GM21737 (cell line): ENCODE results near the gene DNAJA4.
A peak's percentile ranks its signal among the peaks of the same experiment; 100 is the strongest.

Experiments
- ATAC-seq: cut with Tn5 transposase; IDR thresholded peaks from one replicate; pipeline ENCODE4 v1.9.1; 2021; ENCODE audit warnings: mild to moderate bottlenecking, moderate library complexity; ENCODE audit not compliant: unreplicated experiment

DNAJA4 gene

DNA sequence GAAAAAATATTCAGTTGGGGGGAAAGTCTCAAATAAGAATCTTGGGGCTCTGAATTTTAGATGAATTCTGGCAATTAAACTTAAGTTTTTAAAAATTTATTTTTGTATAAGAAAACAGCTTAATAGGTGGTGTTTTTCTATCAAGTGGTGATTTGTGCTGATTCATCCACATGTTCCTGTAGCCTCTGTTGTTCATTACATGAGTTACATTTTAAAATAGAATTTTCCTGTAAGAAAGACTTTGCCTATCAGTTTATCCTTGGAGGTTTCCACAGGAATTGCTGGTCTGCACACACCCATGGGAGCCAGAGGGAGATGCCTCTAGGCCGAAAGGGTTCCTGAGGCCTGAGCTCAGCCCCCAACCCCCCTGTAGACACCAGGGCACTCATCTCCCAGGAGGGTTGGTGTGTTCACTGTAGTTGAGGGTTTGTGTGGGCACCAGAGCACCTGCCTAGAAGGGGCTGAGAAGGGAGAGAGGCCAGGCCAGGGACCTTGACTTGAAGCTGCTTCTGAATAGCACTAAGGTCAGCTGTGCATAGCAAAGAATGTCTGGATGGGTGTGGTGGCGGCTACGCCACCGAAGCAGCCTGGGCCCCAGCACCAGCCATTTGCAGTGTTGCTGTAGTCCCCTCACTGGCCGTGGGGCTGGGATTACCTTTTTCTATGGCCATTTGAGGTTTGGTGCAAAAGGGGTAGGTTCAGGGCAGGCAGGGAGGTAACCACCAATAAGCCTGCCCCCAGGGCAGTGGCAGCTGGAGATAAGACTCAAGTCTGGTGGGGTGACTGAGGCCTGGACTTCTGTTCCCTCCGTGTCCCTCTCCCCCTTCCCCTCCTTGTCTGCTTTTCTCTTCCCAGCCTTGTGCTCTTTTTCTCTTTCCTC lies 11.9 kb downstream of the DNAJA4 start:
- ATAC-seq: no peak

DNA sequence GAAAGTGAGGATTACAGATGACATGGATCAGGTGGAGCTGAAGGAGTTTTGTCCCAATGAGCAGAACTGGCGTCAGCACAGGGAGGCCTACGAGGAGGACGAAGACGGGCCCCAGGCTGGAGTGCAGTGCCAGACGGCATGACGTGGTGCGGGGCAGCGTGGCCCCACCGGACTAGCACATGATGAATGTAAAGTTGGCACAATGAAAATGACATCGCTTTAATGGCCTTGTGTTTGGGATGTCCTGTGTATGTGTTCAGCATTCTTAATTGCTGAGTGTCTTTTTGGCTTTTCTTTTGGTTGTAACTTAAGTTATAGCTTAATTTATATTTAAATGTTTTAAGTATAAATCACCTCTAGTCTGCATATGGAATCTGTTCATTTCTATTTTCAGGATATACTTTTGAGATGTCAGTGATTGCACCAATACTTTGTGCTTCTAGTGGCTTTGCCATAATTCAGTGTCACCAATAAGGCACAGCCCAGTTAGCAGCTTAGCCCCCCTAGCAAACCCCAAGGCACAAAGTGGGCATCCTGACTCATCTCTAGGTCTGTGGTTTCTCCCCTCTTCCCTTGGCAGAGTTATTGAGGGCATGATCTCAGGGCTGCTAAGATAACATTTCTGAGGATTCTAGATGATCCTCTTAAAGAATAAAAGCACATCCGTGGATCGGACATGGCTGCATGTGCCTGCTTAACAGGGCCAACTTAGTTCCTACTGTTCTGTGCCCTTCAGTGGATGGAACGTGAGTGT lies 16.1 kb downstream of the DNAJA4 start:
- no peak for ATAC-seq

DNA sequence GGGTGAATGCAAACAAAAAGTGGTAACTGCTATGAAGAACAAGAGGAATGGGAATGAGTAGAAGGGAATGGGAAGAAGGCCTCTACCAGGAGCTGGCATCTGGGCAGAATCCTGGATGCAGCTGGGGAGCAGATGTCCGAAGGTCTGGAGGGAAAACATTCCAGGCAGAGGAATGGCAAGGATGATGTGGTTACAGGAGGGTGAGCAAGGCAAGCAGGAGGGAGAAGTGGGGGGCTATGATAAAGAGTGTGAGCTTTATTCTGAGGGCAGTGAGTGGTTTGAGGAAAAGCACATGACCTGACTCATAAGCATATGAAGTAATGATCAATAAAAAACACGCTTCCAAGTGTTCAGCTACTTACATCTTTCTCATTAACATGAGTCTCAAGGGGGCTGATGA lies 18.0 kb downstream of the DNAJA4 start:
- no peak for ATAC-seq

DNA sequence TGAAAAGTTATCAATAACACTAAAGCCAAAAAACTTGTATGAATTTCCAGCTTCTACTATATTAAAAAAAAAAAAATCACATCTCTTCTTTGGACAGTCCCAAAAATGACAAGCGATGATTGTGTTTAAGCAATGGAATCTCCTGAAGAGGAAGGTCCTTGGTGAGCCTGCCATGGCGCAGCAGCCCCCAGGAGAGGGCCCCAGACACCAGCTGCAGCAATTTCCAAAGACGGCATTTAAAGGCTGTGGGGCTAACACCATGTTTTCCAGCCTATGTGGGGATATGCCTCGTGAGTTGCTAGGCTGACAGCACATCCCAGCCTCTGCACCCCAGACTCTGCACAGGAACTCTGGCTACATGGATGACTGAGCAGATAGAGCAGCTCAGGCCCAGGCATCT lies 20.4 kb downstream of the DNAJA4 start:
- ATAC-seq: no peak

DNA sequence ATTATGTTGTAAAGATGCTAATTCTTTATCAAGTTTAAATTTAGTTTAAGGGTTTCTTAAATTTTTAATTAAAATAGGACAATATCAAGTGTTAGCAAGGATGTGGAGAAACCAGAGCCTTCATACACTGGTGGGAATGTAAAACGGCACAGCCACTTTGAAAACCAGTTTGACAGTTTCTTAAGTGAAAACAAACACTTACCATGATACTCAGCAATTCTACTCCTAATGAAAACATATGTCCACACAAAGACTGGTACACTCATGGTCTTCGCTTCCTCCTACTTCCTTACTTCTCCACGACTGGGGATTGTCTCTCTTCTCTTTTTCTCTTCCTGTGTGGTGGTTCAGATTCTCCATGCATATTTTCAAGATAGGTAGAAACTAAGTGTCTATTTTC lies 25.9 kb downstream of the DNAJA4 start:
- ATAC-seq: no peak

DNA sequence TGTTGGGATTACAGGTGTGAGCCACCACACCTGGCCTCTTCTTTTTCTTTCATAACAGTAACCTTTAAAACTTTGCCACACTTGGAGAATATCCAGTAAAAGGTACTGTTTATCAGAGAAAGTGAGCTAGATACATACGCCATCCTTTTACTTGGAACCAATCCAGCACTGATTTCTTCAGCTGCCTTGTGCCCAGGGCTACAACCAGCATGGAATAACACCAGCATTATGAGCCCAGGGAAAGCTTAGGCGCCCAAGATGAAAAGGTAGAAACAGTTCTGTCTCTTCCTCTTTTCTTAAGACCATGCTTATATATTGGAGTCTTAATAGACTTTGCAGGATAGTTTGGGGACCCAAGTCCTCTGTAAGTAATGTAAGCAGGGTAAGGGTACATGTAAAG lies 26.7 kb downstream of the DNAJA4 start:
- no peak for ATAC-seq

DNA sequence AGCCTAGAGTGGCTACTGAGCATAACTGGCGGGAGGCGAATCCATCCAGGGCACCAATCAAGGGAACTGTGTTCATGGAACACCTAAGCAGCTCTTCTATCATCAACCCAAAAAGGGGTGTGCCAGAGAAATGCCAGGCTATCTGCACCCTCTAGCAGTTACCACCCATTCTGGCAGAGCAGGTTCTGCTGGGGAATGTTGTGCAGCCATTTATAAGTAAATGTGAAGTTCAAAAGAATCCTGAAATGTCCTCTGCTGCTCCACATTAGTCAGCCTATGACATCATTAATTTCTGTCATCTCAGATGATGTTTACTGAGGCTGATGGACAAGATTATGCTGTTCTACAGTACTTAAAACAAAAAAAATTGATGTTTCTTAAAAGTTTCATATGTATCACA lies 27.3 kb downstream of the DNAJA4 start:
- no peak for ATAC-seq

DNA sequence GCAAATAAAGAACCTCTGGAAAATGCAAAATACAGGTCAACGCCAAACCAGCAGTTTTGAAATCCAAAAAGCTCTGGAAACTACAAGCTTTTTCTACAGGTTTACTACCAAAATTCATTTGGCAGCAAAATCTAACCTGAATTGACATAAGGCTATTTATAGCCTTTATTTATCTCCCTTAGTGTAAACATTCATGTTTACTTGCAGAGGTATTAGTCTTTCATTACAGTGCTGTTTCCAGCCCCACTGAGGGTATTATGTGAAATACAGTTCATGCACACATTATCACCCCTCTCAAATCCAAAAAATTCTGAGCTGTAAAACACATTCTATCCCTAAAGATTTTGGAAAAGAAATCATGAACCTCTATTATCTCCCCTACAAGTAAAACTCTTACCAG lies 27.9 kb downstream of the DNAJA4 start:
- ATAC-seq: no peak

DNA sequence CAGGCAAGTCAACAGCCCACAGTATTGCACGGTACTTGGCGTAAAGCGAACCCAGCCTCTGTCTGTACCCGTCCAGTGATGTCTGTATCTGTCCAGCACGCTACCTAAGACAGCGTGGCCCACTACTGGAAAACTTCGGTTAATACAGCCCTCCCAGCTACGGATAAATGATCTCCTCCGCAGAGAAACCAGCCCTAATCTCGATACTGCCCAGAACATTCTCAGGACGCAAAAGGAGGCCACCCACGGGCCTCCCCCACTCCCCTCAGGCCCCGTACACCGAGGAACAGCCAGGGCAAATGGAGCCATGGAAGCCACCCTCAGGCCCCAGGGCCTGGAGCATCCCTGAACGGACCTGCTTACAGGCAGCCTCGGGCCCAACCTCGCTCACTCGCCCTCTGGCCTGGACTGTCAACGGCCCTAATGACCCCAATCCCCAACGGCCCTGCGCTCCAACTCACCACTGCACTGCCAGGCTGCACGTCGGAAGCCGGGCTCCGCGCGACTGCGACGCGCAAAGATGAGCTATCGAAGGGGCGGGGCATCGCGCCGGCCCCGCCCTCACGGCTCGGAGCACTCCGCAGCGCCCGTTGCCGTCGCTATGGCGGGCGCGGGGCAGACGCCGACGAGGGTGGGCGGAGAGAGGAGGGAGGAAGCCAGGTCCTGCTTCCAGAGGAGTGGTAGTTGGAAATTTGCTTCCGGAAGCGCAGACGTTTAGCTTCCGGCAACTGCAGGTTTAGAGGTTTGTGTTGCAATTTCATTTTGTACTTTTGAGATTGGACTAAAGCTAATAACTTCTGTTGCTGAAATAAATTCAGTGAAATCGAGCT lies 35.0 kb downstream of the DNAJA4 start, which contains the start of gene SKIC8:
TSS of gene SKIC8 (minus strand) at position 509 of the 830 bp plus-strand sequence. CDS start 3,923 bp downstream, outside the sequence.
- peak; percentile 86 for ATAC-seq

DNA sequence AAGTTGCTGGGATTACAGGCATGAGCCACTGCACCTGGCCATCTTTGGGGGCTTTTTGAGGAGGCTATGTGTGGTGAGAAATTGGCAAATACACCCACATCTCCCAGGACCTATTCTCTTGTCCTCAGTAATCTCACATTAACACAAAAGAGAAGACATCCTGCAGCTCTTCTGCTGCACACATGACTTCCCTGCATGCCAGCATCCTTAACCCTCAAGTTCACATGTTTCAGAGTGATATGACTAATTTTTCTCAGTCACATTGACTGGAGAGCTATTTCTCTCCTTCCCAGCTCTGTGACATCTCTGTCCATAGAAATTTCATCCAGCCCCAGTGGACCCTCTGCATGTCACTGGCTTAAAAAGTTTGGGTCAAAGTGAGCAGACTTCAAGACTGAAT lies 37.0 kb downstream of the DNAJA4 start:
- ATAC-seq: no peak

DNA sequence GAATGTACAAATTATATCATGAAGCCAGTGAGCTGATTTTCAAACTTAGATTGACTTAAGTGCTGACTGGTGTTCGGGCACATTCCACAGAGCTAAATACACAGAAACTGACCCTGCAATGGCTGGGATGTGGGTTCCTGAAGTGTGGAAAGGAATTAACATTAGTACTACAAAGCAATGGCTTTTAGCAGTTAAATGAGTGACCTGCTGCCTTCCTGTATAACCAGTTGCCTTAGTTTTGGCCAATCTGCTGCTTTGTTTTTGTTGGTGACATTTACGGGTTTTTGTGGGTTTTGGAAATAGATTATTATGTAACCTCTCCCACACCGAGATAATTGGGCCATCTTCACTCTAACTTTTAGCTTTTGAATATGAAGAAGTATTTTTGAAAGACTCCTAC lies 37.5 kb downstream of the DNAJA4 start:
- ATAC-seq: no peak

DNA sequence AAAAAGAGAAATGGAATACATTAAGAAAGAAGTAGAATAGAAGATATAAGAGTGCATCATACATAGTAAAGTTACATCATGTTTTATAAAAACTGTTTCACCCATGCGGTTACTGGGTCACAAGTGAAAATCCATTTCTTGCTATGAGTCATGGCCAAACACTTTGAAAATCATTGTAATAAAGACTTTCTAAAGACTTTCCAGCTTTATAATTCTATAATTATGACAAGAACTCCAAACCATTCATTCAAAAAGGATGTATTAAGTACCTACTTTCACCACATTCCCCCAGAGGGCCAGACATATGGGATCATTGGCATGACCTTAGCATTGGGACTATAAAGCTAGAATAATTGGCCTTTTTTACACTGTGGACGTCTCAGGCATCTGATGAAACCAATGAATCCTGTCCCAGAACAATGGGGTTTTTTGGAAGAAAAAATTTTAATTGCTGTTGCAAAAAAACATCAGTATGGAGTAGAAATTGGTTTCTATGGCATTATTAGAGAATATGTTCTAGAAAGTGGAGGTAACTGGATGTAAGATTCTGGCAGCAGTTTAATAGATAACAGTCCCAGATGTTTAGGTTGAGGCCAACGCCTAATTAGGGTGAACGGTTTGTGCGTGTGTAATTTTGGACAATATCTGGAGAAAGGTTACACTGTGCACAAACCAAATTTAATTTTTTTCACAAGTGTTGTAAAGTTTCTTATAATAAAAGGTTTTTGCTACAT lies 38.4 kb downstream of the DNAJA4 start:
- ATAC-seq: no peak

DNA sequence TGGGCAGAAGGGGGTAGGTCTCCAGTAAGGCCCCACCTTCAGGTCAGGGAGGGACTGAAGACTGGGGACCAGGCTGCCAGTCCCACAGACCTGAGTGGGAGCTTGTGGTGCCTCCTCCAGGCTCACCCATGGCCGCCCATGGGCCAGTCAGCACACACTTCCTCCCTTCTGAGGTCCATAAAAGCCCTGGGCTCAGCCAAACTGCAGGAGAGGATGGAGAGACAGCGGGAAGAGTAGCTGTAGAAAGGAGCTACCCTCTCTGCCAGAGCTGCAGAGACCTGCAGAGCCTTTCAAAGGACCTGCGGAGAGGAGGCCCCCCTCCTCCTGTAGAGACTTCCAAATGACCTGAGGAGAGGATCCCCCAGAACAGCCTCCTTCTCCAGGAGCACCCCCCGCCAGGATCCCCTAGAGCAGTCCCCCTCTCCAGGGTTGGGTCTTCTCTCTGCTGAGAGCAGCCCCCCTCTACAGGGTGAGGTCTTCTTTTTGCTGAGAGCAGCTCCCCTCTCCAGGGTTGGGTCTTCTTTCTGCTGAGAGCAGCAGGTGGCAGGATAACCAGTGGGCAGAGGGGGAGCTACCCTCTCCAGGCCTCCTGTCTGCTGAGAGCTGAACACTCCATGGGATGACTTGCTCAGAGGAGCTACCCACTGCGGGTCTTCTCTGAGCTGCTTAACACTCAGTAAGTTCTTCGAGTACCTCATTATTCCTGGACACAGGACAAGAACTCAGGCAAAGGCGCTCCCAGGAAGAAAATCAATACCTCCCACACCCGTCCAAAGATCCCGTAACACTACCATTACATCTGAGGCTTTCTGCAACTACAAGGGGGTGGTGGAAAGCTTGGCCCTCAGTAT lies 40.1 kb downstream of the DNAJA4 start:
- ATAC-seq: no peak

DNA sequence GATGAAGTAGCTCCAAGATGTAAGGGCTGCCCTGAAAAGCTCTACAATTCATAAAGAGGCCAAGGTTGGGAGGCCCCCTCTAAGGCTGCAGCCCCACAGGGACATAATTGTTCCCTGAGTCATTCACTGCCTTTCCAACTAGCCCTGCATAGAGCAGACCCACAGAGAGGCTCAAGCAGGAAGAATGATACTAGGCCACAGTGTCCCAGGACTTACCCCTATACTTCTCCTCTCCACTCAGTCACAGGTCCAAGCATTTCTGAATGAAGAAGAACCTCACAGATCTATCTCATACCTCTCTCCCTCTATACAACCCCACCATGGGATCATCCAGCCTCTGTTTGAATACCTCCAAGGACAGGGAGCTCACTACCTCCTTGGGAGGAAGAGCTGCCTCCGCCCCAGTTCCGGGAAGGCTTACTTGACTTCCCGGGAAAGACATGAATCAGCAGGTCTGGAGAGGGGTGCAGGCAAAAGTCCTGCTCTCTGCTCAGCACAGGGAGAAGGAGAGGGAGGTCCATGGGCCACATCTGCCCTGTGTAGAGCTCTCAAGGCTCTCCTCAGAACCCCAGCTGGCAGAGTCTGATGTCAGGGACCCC lies 41.9 kb downstream of the DNAJA4 start:
- ATAC-seq: no peak

DNA sequence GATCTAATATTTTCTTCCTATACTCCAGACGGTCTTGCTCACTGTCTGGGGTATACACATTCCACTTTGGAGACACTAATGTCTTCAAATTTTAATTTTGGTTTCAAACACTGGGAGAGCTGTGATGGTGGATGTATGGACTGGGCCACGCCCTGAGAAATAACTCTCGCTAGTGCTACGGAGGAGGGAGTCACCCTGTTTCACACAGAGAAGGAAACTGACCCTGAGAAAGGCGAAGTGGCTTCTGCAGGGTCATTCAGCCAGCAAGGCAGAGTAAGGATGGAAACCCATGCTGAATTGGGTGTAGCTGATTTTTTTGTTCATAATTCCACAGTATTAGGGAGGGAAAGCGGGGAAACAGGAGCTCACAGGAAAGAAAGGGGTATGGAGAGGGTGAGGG lies 43.6 kb downstream of the DNAJA4 start:
- ATAC-seq: no peak

DNA sequence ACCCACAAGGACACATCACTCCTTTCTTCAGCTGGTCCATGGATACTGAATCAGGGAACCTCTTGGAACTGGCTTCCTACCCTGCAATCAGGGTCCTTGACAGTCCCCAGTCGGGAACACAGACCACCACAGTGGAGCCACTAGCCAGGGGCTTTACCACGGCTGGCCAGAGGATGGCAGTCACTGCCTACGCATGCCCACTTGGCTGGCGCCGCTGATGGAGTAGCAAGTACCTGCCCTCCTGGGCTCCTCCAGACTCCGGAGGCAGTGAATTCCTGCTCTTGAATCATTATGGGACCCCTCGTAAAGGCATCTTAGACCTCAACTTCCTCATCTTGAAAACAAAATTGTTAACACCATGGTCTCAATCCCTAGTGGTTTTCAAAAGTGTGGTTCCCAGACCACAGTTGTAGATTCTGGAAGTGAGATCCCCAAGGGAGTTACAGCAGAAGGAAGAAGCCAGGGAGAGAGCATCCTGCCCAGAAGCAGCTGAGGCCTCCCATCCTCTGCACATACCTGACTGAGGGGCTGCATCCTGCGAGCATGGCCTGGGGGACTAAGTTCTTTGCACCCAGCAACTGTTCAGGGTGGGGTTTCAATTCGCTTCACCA lies 44.2 kb downstream of the DNAJA4 start:
- no peak for ATAC-seq

DNA sequence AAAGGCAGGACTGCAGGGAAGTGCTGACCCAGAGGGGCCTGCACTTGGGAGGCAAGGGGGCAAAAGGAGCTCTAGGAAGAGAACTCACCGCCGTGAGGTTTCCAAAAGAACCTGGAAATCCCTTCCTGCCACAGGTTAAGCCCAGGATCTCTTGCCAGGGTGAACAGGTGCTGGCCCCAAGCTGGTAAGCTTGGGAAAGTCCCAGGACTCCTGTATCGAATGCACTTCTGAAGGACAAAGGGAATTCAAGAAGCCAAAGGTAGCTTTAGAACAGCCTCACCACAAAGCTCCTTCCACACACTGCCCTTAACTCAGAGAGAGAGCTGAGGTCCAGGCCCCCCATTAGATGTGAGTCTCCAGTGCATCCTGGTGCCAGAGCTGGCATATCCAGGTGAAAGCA lies 46.9 kb downstream of the DNAJA4 start:
- no peak for ATAC-seq

DNA sequence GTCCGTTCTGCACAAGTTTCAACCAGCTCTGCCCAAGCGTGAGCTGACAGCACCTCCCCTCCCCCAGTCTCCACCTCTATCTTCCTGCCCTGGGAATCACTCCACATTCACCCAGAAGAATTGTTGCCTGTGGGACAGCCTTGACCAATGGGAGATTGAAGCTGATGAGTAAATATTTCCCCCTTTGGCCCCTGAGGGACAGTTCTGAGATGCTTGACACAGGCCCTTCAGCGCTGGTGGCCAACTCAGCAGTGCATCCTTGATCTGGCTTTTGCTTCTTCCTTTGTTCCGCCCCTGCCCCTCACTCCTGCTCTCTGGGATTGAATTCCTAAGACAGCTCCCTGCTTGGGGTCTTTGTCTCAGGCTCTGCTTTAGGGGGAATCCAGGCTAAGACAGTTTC lies 48.2 kb downstream of the DNAJA4 start:
- no peak for ATAC-seq

DNA sequence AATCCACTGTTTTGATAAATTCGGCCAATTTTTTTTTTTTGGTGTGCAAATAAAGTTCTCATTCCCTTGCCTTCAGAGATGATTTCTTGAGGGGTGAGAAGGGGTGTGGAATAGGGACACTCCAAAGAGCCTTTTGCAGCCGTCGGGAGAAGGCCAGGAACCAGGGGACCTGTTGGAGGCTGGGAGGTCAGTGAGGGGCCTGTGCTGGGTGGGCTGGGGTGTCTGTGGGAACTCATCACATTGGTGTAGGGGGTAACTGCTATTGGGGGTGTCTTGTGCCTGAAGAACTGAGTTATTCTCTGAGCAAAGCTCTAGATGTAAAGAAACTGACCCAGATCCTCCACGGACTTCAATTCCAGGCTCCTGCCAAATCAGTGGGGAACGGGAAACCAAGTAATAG lies 48.6 kb downstream of the DNAJA4 start:
- ATAC-seq: no peak
